LHCN-M2 (cell line): ENCODE data around the gene RPS4Y2. TPM values are rescaled to one million over a fixed set of nuclear protein-coding genes. Genes with fewer than 3 reads are reported as not detected.

ENCODE experiments used
- total RNA-seq: library from RNA; depleted of rRNA; stranded (reverse); fragments of >200 nt; gene quantifications from 2 replicates; pipeline ENCODE4 v1.2.3, GENCODE V29; 2014; rRNA removed

Gene RPS4Y2
- total RNA-seq, 1 experiment from 2014 or later: not detected

Other genes with a start within 250 kb of the RPS4Y2 start
- 25.9 and 36.1 TPM in 2 replicates for gene EIF1AY, start 180.3 kb upstream of the RPS4Y2 start, total RNA-seq